Lung (tissue), 12 donors: ENCODE data around the gene CABP4. TPM values are rescaled to one million over a fixed set of nuclear protein-coding genes. Genes with fewer than 3 reads are reported as not detected.
A peak's percentile ranks its signal among the peaks of the same experiment; 100 is the strongest.

Experiments used
- ATAC-seq: fragments of 200-7000 bp; cut with Tn5 transposase; one replicate; pipeline ENCODE4 v1.9.1; 2020; ENCODE audit warnings: moderate number of reproducible peaks; ENCODE audit not compliant: insufficient read depth, low FRiP score
- DNase-seq, 3 donors: peaks; one replicate each; pipeline ENCODE4 v3.0.0-alpha.2; 2013 to 2017
- H3K27ac ChIP-seq, 2 donors: one replicate each; pipeline ENCODE4 v1.5.1; 2013; ENCODE audit warnings: mild to moderate bottlenecking in 2 of 2, moderate library complexity in 2 of 2, control low read depth in 1 of 2, inconsistent platforms in 1 of 2, low read depth in 1 of 2, low read length in 1 of 2
- H3K27me3 ChIP-seq, 3 donors: one replicate each; pipeline ENCODE4 v1.5.1; 2013; ENCODE audit warnings: low read length in 2 of 3; ENCODE audit not compliant: control insufficient read depth in 3 of 3, insufficient read depth in 3 of 3
- H3K36me3 ChIP-seq, 4 donors: one replicate each; pipeline ENCODE4 v1.5.1; 2013; ENCODE audit warnings: low read length in 4 of 4, mild to moderate bottlenecking in 1 of 4, moderate library complexity in 1 of 4; ENCODE audit not compliant: control insufficient read depth in 4 of 4, insufficient read depth in 4 of 4
- H3K4me1 ChIP-seq, 5 donors: one replicate each; pipeline ENCODE4 v1.5.1; 2013; ENCODE audit warnings: low read length in 5 of 5, mild to moderate bottlenecking in 2 of 5, moderate library complexity in 1 of 5; ENCODE audit not compliant: control insufficient read depth in 5 of 5, insufficient read depth in 5 of 5
- H3K4me3 ChIP-seq: one replicate; pipeline ENCODE4 v1.5.1; 2013; ENCODE audit warnings: mild to moderate bottlenecking, control low read depth, moderate library complexity
- H3K9ac ChIP-seq, 2 donors: one replicate each; pipeline ENCODE4 v1.5.1; 2013; ENCODE audit warnings: low read length in 2 of 2, control low read depth in 1 of 2; ENCODE audit not compliant: insufficient read depth in 1 of 2
- H3K9me3 ChIP-seq, 4 donors: one replicate each; pipeline ENCODE4 v1.5.1; 2013; ENCODE audit warnings: low read length in 3 of 4, mild to moderate bottlenecking in 1 of 4, moderate library complexity in 1 of 4; ENCODE audit not compliant: control insufficient read depth in 4 of 4, insufficient read depth in 3 of 4
- CTCF ChIP-seq: IDR thresholded peaks from 2 replicates; pipeline ENCODE4 v1.5.1; 2012; ENCODE audit warnings: mild to moderate bottlenecking; ENCODE audit errors: control extremely low read depth, extremely low read depth
- WGBS, 2 donors: extraction: QIAGEN DNeasy Blood & Tissue Kit; methylation state at CpG; one replicate each; pipeline ENCODE4 v1.1.7; 2013; 5-methylcytosine and 5-hydroxymethylcytosine counted together
- polyA plus RNA-seq, 2 donors: library from polyadenylated mRNA; stranded (reverse); fragments of 200-250 nt; gene quantifications; one replicate each; pipeline ENCODE4 v1.2.1, GENCODE V29; 2013
- total RNA-seq, 2 donors: library from RNA; depleted of rRNA in 1 of 2; stranded (reverse); fragments of >200 nt in 1 of 2; gene quantifications; one replicate each; pipeline ENCODE4 v1.2.1, GENCODE V29; 2014 to 2021
- donor health status: control.
- donor health status: control.
- donor health status: Bipolar disorder and iron deficiency.
- donor health status: healthy.
- donor health status: DM: yes; HTN: yes; CAD: no.

Gene CABP4
- total and polyA plus RNA-seq, 4 donors: 0.96 to 5.3 (median 2.3) TPM

- H3K9ac ChIP-seq: no peak overlapping the region
- no peaks in the 10 kb centered on the region for H3K27me3 ChIP-seq
- H3K27ac ChIP-seq: peak overlapping the region in 1 of 2 donors; percentile 86
- H3K36me3 ChIP-seq: no peaks in the 10 kb centered on the region
- H3K9me3 ChIP-seq: no peaks in the 10 kb centered on the region
- WGBS, 2 donors: 68 to 85% methylated on average over 11 of the region's 11 CpGs
- no peak for TF ChIP-seq CTCF
- ATAC-seq: no peak
- peaks cover 0 to 20% (median 4%) of the 10 kb centered on the region in 5 donors for H3K4me1 ChIP-seq
- H3K4me3 ChIP-seq: no peak overlapping the region
- DNase-seq: no peak
Observed at GRCh38 chr11:67466962-67467771, 12.0 kb downstream of the CABP4 start.

- Histone ChIP-seq H3K4me3 (no peak overlapping the region), H3K36me3 (no peaks in the 10 kb centered on the region), H3K4me1 (peaks cover 0 to 20% (median 4%) of the 10 kb centered on the region in 5 donors), H3K9ac (peak overlapping the region in 1 of 2 donors; percentile 55), H3K9me3 (no peaks in the 10 kb centered on the region), H3K27me3 (no peaks in the 10 kb centered on the region), H3K27ac (peak overlapping the region; percentile 86 to 87)
- DNase-seq (peak in 2 of 3 donors; percentile 34 to 38), ATAC-seq (no peak)
- 42 to 61% methylated on average over 5 of the region's 5 CpGs for WGBS, 2 donors
- no peak for TF ChIP-seq CTCF
Observed at GRCh38 chr11:67468056-67468455, 12.9 kb downstream of the CABP4 start.

DNA sequence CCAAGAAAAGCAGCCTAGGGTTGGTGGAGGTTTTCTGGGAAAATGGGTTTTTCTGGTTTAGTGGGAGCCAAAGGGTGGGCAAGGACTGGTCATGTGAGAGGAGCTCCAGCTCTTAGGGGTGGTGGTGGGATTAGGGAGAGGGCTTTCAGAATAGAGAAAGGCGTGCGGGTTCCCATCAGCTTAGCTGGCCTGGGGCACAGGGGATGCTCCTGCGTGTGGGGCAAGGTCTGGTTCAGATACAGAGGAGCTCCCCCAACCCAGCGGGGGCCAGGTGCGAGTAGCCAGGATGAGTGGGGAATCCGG lies 13.3 kb downstream of the CABP4 start:
- Histone ChIP-seq H3K36me3 (no peaks in the 10 kb centered on the region), H3K4me3 (peak overlapping the region; percentile 89), H3K4me1 (peaks cover 0 to 20% (median 4%) of the 10 kb centered on the region in 5 donors), H3K27ac (peak overlapping the region; percentile 86 to 87), H3K9me3 (no peaks in the 10 kb centered on the region), H3K27me3 (no peaks in the 10 kb centered on the region), H3K9ac (peak overlapping the region; percentile 37 to 55)
- WGBS, 2 donors: 4 to 5% methylated on average over 6 of the region's 6 CpGs
- TF ChIP-seq CTCF: no peak
- no peak for DNase-seq
- no peak for ATAC-seq
